K562 (cell line): ENCODE results near the gene TGFBR3L. TPM values are rescaled to one million over a fixed set of nuclear protein-coding genes. Genes with fewer than 3 reads are reported as not detected.

Source experiments
- CREM ChIP-seq: IDR thresholded peaks from 2 replicates; pipeline ENCODE4 v1.6.1; 2014; ENCODE audit warnings: antibody characterized with exemption, low read depth
- JUND ChIP-seq, 2 experiments: IDR thresholded peaks; 2 replicates in 1 of 2; 3 replicates in 1 of 2; pipeline ENCODE4 v1.6.1; 2011; ENCODE audit warnings: borderline replicate concordance in 2 of 2, low read depth in 2 of 2, low read length in 2 of 2, improper control_type of control experiment in 1 of 2, missing biosample characterization in 1 of 2, missing genetic modification characterization in 1 of 2, missing genetic modification reagents in 1 of 2
- MYC ChIP-seq, 2 experiments: fragments of 250-450 bp in 1 of 2; sonication (Bioruptor Pico) in 1 of 2; IDR thresholded peaks; 2 replicates each; pipeline versions ENCODE4 v1.5.1 to v1.6.1; 2012 to 2021; ENCODE audit warnings: low read depth in 2 of 2, borderline replicate concordance in 1 of 2, improper control_type of control experiment in 1 of 2, low read length in 1 of 2, mild to moderate bottlenecking in 1 of 2, moderate library complexity in 1 of 2
- NR2C2 ChIP-seq, 2 experiments: fragments of 200-800 bp in 1 of 2; sonication (Bioruptor generic) in 1 of 2; sonication (generic) in 1 of 2; formaldehyde crosslinking in 1 of 2; IDR thresholded peaks; 2 replicates each; pipeline versions ENCODE4 v1.6.1 to v1.8.0; 2016 to 2022; ENCODE audit warnings: mild to moderate bottlenecking in 1 of 2, missing compliant biosample characterization in 1 of 2, missing genetic modification characterization in 1 of 2, missing genetic modification reagents in 1 of 2
- POLR2AphosphoS5 ChIP-seq: IDR thresholded peaks from 2 replicates; pipeline ENCODE4 v1.6.1; 2011; ENCODE audit warnings: mild to moderate bottlenecking, low read depth, low read length, moderate library complexity; ENCODE audit not compliant: control insufficient read depth, insufficient read depth
- SMARCA4 ChIP-seq: fragments of 450-650 bp; IDR thresholded peaks from 2 replicates; pipeline ENCODE4 v1.6.1; 2016
- SMARCE1 ChIP-seq: fragments of 450-650 bp; IDR thresholded peaks from 2 replicates; pipeline ENCODE4 v1.7.1; 2016; ENCODE audit warnings: mild to moderate bottlenecking
- TAF1 ChIP-seq: IDR thresholded peaks from 2 replicates; pipeline ENCODE4 v1.6.1; 2011; ENCODE audit warnings: mild to moderate bottlenecking, low read length, moderate library complexity; ENCODE audit not compliant: insufficient read depth, control insufficient read depth, severe bottlenecking; ENCODE audit errors: extremely low read depth
- TOE1 ChIP-seq, 2 experiments: fragments of 450-650 bp in 1 of 2; sonication (generic) in 1 of 2; formaldehyde crosslinking in 1 of 2; IDR thresholded peaks; 2 replicates each; pipeline versions ENCODE4 v1.7.1 to v1.8.0; 2016 to 2022; ENCODE audit warnings: borderline replicate concordance in 2 of 2, mild to moderate bottlenecking in 2 of 2, antibody characterized with exemption in 1 of 2, inconsistent platforms in 1 of 2, low read depth in 1 of 2, missing genetic modification reagents in 1 of 2, moderate library complexity in 1 of 2
- XRCC5 ChIP-seq: fragments of 200-400 bp; formaldehyde crosslinking; IDR thresholded peaks from 2 replicates; pipeline ENCODE4 v1.6.1; 2017; ENCODE audit warnings: low read depth, mild to moderate bottlenecking, low read length
- ZNF133 ChIP-seq: fragments of 250-450 bp; sonication (Bioruptor Pico); IDR thresholded peaks from 2 replicates; pipeline ENCODE4 v1.4.0; 2020; ENCODE audit warnings: mild to moderate bottlenecking
- polyA plus RNA-seq, 8 experiments: library from polyadenylated mRNA; depleted of rRNA in 4 of 8; stranded (reverse) in 5 of 8; unstranded in 3 of 8; fragments of >200 nt; fragmentation: Nextera tagmentation in 2 of 8; fragmentation: Illumina TruSeq in 1 of 8; extraction: Ambion mirVana in 2 of 8; extraction: Trizol in 1 of 8; gene quantifications; 2 replicates each; pipeline versions ENCODE4 v1.2.1 to v1.2.3, GENCODE V29; 2011 to 2014; ENCODE audit warnings: inconsistent platforms in 1 of 8, missing spikeins in 1 of 8
- total RNA-seq, 7 experiments: library from RNA; depleted of rRNA in 6 of 7; stranded (reverse); fragments of >200 nt in 6 of 7; fragmentation: Illumina TruSeq in 2 of 7; extraction: Trizol in 2 of 7; gene quantifications; 2 replicates each; pipeline versions ENCODE4 v1.2.1 to v1.2.3, GENCODE V29; 2011 to 2021; ENCODE audit warnings: low replicate concordance in 1 of 7
- TF ChIP-seq, protein P1 (sequence below), 2 experiments: fragments of 450-650 bp in 1 of 2; sonication (generic) in 1 of 2; formaldehyde crosslinking in 1 of 2; IDR thresholded peaks; 2 replicates each; pipeline versions ENCODE4 v1.7.1 to v1.9.0; 2016 to 2022; ENCODE audit warnings: inconsistent platforms in 1 of 2, mild to moderate bottlenecking in 1 of 2, missing genetic modification reagents in 1 of 2
- TF ChIP-seq, protein P2 (sequence below): sonication (generic); formaldehyde crosslinking; IDR thresholded peaks from 2 replicates; pipeline ENCODE4 v1.9.0; 2022; ENCODE audit warnings: mild to moderate bottlenecking, missing genetic modification reagents

The TGFBR3L gene
- total and polyA plus RNA-seq, 9 of the 15 experiments (the other 6 are each of a cell fraction or from before 2014, with no cell fraction given), result not detected

DNA sequence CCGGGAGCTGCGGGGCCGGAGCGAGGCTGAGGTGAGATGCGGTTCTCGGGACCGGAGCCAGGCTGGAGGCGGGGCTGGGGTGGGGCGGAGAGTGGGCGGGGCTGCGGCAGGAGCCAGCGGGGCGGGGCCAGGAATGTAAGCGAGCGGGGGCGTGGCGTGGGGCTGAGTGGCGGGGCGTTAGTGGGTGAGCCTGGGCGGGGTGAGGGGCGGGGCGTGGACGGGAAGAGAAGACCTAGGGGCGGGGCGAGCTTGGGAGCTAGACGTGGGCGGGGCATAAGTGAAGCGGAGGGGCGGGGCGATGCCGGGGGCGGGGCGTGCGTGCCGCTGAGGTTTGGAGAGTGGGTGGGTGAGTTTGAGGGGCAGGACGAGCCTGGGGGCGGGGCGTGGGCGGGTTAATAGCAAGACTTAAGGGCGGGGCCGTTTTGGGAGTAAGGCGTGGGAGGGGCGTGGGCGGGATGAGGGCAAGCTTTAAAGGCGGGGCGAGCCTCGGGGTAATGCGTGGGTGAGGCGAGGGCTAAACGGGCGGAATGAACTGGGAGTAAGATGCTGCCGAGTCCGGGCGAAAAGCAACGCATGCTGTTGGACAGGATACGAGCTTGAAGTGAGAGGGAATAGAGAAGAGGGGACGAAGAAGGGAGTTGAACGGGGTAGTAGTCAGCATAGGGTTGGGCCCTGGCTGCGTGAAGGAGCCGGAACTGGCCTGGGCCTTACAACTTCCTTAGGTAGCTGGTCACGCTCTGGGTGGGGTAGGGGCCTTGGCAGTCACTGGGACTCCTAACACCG, 6.1 kb downstream of the TGFBR3L start (continued):
- TF ChIP-seq, protein P1, sequence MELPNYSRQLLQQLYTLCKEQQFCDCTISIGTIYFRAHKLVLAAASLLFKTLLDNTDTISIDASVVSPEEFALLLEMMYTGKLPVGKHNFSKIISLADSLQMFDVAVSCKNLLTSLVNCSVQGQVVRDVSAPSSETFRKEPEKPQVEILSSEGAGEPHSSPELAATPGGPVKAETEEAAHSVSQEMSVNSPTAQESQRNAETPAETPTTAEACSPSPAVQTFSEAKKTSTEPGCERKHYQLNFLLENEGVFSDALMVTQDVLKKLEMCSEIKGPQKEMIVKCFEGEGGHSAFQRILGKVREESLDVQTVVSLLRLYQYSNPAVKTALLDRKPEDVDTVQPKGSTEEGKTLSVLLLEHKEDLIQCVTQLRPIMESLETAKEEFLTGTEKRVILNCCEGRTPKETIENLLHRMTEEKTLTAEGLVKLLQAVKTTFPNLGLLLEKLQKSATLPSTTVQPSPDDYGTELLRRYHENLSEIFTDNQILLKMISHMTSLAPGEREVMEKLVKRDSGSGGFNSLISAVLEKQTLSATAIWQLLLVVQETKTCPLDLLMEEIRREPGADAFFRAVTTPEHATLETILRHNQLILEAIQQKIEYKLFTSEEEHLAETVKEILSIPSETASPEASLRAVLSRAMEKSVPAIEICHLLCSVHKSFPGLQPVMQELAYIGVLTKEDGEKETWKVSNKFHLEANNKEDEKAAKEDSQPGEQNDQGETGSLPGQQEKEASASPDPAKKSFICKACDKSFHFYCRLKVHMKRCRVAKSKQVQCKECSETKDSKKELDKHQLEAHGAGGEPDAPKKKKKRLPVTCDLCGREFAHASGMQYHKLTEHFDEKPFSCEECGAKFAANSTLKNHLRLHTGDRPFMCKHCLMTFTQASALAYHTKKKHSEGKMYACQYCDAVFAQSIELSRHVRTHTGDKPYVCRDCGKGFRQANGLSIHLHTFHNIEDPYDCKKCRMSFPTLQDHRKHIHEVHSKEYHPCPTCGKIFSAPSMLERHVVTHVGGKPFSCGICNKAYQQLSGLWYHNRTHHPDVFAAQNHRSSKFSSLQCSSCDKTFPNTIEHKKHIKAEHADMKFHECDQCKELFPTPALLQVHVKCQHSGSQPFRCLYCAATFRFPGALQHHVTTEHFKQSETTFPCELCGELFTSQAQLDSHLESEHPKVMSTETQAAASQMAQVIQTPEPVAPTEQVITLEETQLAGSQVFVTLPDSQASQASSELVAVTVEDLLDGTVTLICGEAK (IDR thresholded peaks at IDR 0.05), result peak; percentile 65
- TF ChIP-seq, protein P1 (CRISPR knock-in tag; IDR thresholded peaks at IDR 0.05), result no peak
- TF ChIP-seq TOE1 (IDR thresholded peaks at IDR 0.05; ENCODE audit: borderline replicate concordance) (peak; percentile 40; the same call in 1 of the 2 replicates), TOE1 (CRISPR knock-in tag; IDR thresholded peaks at IDR 0.05; ENCODE audit: borderline replicate concordance, low read depth) (peak; percentile 63; the same call in 1 of the 2 replicates), SMARCE1 (0 out of 2 replicates have a peak, but pooled peaks have one; percentile 37), SMARCA4 (0 out of 2 replicates have a peak, but pooled peaks have one; percentile 18), JUND (IDR thresholded peaks at IDR 0.05; ENCODE audit: borderline replicate concordance, low read depth, low read length) (peak; percentile 25; the same call in 1 of the 2 replicates), JUND (tag; IDR thresholded peaks at IDR 0.05; ENCODE audit: borderline replicate concordance, low read depth, low read length) (no peak), POLR2AphosphoS5 (peak; percentile 68), CREM (peak; percentile 38), XRCC5 (no peak; the same call in 1 of the 2 replicates), MYC (IDR thresholded peaks at IDR 0.05; ENCODE audit: low read depth, low read length) (peak; percentile 39; the same call in 1 of the 2 replicates), MYC (CRISPR knock-in tag; IDR thresholded peaks at IDR 0.05; ENCODE audit: borderline replicate concordance, low read depth) (no peak; the same call in 1 of the 2 replicates), NR2C2 (CRISPR knock-in tag; IDR thresholded peaks at IDR 0.05) (peak; percentile 69), NR2C2 (tag; IDR thresholded peaks at IDR 0.05) (no peak; the same call in 1 of the 2 replicates), ZNF133 (CRISPR knock-in tag) (no peak), TAF1 (peak; percentile 61)
- TF ChIP-seq, protein P2, sequence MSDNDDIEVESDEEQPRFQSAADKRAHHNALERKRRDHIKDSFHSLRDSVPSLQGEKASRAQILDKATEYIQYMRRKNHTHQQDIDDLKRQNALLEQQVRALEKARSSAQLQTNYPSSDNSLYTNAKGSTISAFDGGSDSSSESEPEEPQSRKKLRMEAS (CRISPR knock-in tag), result peak; percentile 62
